AG09319 (cell line): Measurements from ENCODE around the gene PSTPIP1.

ENCODE experiments used
- DNase-seq: peaks from one replicate; pipeline ENCODE4 v3.0.0-alpha.2; 2010; ENCODE audit warnings: low read depth; ENCODE audit errors: extremely low read depth
- TF ChIP-seq, protein P1 (sequence below): IDR thresholded peaks from 2 replicates; pipeline ENCODE4 v1.5.1; 2011; ENCODE audit warnings: low read depth, mild to moderate bottlenecking, inconsistent platforms, low read length, moderate library complexity

The PSTPIP1 gene

DNA sequence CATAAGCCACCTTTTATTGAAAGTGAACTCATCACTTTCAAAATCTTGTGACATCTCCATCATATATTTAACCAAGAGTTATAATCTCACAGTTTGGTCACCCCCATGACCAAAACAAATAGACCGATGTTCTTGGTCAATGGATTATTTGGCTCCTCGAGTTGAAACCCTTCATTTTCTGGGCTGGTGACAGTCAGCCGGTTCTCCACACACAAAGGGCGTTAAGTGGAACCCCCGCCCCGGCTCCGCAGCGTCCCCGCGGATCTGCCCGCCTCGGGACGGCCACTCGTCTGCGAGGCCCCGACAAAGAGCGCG lies 75.2 kb downstream of the PSTPIP1 start:
- no peak for DNase-seq
- TF ChIP-seq, protein P1, sequence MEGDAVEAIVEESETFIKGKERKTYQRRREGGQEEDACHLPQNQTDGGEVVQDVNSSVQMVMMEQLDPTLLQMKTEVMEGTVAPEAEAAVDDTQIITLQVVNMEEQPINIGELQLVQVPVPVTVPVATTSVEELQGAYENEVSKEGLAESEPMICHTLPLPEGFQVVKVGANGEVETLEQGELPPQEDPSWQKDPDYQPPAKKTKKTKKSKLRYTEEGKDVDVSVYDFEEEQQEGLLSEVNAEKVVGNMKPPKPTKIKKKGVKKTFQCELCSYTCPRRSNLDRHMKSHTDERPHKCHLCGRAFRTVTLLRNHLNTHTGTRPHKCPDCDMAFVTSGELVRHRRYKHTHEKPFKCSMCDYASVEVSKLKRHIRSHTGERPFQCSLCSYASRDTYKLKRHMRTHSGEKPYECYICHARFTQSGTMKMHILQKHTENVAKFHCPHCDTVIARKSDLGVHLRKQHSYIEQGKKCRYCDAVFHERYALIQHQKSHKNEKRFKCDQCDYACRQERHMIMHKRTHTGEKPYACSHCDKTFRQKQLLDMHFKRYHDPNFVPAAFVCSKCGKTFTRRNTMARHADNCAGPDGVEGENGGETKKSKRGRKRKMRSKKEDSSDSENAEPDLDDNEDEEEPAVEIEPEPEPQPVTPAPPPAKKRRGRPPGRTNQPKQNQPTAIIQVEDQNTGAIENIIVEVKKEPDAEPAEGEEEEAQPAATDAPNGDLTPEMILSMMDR = no peak

DNA sequence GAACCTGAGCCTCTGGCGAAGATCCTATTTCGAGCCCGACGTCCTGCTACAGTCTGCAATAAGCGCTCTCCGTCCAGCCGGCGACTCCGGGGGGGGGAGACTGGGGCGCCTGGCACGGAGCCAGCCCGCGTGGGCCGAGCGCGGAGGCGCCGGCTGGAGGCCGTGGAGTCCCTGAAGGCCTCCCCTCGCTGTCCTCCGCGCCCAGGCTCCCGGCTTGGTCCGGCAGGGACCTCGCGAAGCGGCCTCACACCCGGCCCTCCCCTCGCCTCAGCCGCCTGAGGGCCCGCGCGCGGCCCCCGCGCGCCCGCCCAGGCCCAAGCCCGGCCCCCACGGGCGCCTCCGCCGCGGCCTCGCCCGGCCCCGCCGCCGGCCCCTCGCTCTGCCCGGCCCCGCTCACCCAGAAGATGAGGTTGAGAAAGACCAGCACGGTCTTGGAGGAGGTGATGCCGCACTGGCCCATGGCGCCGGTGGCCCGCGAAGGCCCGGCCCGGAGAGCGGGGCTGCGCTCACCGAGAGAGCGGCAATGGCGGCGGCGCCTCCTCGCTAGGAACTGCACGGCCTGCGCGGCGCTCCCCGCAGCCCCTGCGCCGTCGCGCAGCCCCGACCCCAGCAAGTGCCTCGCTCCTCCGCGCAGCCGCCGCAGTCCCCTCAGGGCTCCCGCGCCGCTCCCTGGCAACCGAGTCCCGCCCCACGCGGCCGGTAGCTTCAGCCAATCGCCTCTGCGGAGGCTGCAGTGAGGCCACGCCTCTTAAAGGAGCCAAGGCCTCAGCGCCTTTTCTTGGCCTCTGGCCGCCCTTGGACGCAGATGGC lies 75.8 kb downstream of the PSTPIP1 start, which contains the start of gene TSPAN3:
TSS of gene TSPAN3 (minus strand) at position 615 of the 810 bp plus-strand sequence. CDS start at position 460, 155 bp downstream.
- TF ChIP-seq, protein P1 = no peak
- DNase-seq = peak; percentile 69

DNA sequence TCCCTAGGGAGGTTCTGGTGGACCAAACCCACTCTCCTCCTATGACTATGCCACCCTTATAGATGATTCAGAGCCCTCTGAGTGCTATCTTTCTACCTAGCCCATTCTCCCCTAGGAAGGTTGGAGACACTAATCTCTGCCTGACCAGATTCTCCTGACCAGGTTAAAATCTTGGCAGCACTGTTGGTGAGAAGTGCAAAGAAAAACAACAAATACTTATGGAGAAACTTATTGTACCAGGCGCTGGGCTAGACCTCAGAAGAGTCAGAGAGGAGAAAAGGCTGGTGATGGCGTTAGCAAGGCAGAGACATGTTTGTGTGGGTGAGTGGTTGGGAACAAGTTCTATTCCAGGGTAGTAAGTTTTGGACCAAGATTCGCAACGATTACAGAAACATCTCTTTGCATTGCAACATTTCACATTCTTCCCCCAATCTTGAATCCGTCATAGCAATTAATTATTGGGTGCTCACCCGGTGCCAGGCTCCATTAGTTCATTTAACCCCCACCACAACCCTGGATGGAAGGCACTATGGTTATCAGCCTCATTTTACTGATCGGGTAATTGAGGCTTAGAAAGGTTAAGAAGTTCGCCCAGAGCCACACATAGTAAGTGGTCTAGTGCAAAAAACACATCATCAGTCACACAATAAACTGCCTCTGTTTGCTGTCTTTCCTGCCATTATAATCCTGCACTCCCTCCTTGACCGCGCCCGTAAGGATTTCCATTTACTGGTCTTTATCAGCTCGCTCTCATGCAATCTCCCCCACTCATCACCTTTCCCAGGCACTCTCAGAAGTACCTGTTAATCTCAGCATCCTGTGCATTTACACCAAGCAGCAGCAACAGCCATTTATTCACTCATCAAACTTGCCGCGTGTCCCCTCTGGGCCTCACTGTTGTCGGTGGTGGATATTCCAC lies 76.6 kb downstream of the PSTPIP1 start:
- no peak for DNase-seq
- TF ChIP-seq, protein P1 = no peak

DNA sequence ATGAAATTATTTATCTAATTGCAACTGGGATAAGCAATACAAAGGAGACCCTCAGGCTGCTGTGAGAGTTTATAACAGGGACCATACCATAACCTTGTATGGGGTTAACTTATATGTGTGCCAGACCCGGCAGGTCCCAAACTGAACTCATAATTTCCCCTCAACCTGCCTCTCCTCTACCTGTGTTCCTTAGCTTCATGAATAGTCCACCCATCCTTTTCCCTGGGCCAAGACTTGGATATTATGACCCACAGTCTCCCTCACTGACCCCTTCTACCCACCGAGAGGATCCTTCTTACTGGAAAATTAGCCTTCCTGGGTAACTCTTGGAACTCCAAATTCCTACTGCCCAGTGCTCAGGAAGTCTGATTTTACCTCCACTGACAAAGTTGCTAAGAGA lies 79.4 kb downstream of the PSTPIP1 start:
- TF ChIP-seq, protein P1 = no peak
- no peak for DNase-seq

DNA sequence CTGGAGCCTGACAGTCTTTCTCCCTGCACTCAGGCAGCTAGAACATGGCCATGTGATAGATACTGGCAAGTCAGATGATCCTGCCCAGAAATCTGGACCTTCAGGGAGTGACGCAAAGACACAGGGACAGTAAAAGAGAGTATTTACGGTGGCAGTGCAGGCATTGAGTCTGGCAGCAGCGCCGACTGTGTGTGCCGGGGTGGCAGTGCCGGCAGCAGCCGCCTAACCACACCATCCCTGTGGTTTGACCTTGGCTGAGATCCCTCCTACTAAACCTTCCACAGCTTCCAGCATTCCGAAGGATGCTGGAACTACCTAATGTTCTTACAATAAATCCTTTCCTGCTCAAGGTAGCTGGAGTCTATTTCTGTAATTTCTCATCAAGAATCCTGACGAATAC lies 80.6 kb downstream of the PSTPIP1 start:
- TF ChIP-seq, protein P1 = no peak
- DNase-seq = no peak

DNA sequence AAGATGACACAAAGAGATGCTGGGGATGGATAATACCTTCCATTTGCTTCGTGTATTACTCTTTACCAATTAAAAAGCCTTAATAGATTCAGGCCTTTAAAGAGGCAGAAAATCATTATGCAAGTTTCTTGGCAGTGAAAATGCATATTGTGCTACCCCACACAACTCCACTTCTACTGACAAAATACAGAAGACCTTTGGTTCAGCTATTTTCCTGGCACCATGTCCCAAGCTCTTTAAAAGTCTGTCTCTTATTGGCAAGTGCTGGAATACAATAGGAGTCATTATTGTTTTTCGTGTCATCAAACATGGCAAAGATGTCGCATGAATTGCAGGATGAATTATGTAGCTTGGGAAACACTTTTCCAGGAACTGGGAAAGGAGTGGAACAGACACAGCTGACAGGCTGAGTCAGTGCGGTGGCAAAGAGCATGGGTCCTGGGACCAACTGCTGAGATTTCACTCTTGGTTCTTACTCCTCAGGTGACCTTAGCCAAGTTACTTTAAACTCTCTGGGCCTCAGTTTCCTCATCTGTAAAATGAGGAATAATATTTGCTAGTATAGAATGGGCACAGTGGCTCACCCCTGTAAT lies 81.5 kb downstream of the PSTPIP1 start:
- no peak for DNase-seq
- TF ChIP-seq, protein P1 = no peak
